Spleen (tissue), 11 donors: ENCODE data around the gene LRBA. TPM values are rescaled to one million over a fixed set of nuclear protein-coding genes. Genes with fewer than 3 reads are reported as not detected.

Experiments
- DNase-seq: peaks from one replicate; pipeline ENCODE4 v3.0.0-alpha.2; 2020
- H3K27ac ChIP-seq, 8 donors: fragments of 200-600 bp; sonication (generic) in 7 of 8; 1 replicate in 4 of 8; 2 replicates in 4 of 8; pipeline versions ENCODE4 v1.5.0 to v1.8.0; 2016 to 2021; ENCODE audit warnings: inconsistent platforms in 4 of 8, mild to moderate bottlenecking in 4 of 8, moderate library complexity in 1 of 8
- H3K27me3 ChIP-seq, 7 donors: fragments of 200-600 bp; sonication (generic) in 6 of 7; replicated peaks in 1 of 7; 1 replicate in 4 of 7; 2 replicates in 3 of 7; pipeline versions ENCODE4 v1.5.0 to v1.8.0; 2016 to 2021; ENCODE audit warnings: inconsistent platforms in 3 of 7, mild to moderate bottlenecking in 1 of 7
- H3K36me3 ChIP-seq, 6 donors: fragments of 200-600 bp; sonication (generic) in 5 of 6; 1 replicate in 4 of 6; 2 replicates in 2 of 6; pipeline versions ENCODE4 v1.5.0 to v1.8.0; 2016 to 2021; ENCODE audit warnings: inconsistent platforms in 2 of 6
- H3K4me1 ChIP-seq, 6 donors: fragments of 200-600 bp; sonication (generic) in 5 of 6; 1 replicate in 3 of 6; 2 replicates in 3 of 6; pipeline versions ENCODE4 v1.5.0 to v1.8.0; 2016 to 2021; ENCODE audit warnings: inconsistent platforms in 3 of 6
- H3K4me3 ChIP-seq, 8 donors: fragments of 200-600 bp; sonication (generic) in 7 of 8; 1 replicate in 4 of 8; 2 replicates in 4 of 8; pipeline versions ENCODE4 v1.5.0 to v1.8.0; 2016 to 2021; ENCODE audit warnings: inconsistent platforms in 4 of 8, mild to moderate bottlenecking in 4 of 8, moderate library complexity in 2 of 8
- H3K9me3 ChIP-seq, 8 donors: fragments of 200-600 bp; sonication (generic) in 7 of 8; 1 replicate in 4 of 8; 2 replicates in 4 of 8; pipeline versions ENCODE4 v1.5.0 to v1.8.0; 2016 to 2021; ENCODE audit warnings: inconsistent platforms in 4 of 8
- CTCF ChIP-seq, 11 experiments: fragments of 200-600 bp in 7 of 11; fragments of 450-650 bp in 4 of 11; sonication (generic) in 4 of 11; IDR thresholded peaks in 8 of 11; conservative IDR thresholded peaks in 3 of 11; 1 replicate in 7 of 11; 2 replicates in 4 of 11; pipeline versions ENCODE4 v1.4.0 to v1.8.0; 2016 to 2021; ENCODE audit warnings: antibody characterized with exemption in 11 of 11, inconsistent platforms in 4 of 11, mild to moderate bottlenecking in 1 of 11
- POLR2A ChIP-seq, 3 donors: fragments of 450-650 bp; IDR thresholded peaks; one replicate each; pipeline ENCODE4 v1.5.1; 2017; ENCODE audit warnings: antibody characterized with exemption in 3 of 3, mild to moderate bottlenecking in 1 of 3
- POLR2AphosphoS5 ChIP-seq, 3 donors: sonication (generic); formaldehyde crosslinking; IDR thresholded peaks; one replicate each; pipeline ENCODE4 v1.5.1; 2017; ENCODE audit warnings: antibody characterized with exemption in 3 of 3
- WGBS, 5 donors: extraction: QIAGEN DNeasy Blood & Tissue Kit in 3 of 5; methylation state at CpG; one replicate each; pipeline versions ENCODE4 v1.1.5 to v1.1.7; 2013 to 2018; 5-methylcytosine and 5-hydroxymethylcytosine counted together
- intact Hi-C: fragments of 100-400 bp; cut with DNase I; formaldehyde crosslinking; loops from one replicate; pipeline ENCODE4 v1.15.0; 2023; ENCODE audit warnings: low total_unique reads
- polyA plus RNA-seq, 3 donors: library from polyadenylated mRNA; stranded (reverse); fragments of 200-250 nt; gene quantifications; one replicate each; pipeline ENCODE4 v1.2.1, GENCODE V29; 2013
- total RNA-seq, 7 donors: library from RNA; depleted of rRNA in 3 of 7; stranded (reverse); fragments of >200 nt in 3 of 7; fragmentation: NEBNext Ultra II Directional in 4 of 7; extraction: Animal tissue kit (Norgen Biotek cat#: 25700) in 4 of 7; gene quantifications; one replicate each; pipeline versions ENCODE4 v1.1.0 to v1.2.1, GENCODE V29; 2016 to 2021
- donor health status: healthy with polysubstance abuse.
- donor health status: DM: no; HTN: no; CAD: no; lungs with moderate emphysema.
- donor health status: DM: no; HTN: no; CAD: no.
- donor health status: Bipolar disorder and iron deficiency.
- donor health status: healthy.
- donor health status: DM: no; HTN: no; CAD: no.
- donor health status: DM: yes; HTN: yes; CAD: no.

LRBA gene
- total and polyA plus RNA-seq, 10 donors: 8.2 to 84.9 (median 50.5) TPM

- intact Hi-C loops: no loop called here
- Histone ChIP-seq H3K27me3 (no peaks in the 10 kb centered on the region), H3K27ac (no peak overlapping the region), H3K4me3 (no peak overlapping the region), H3K9me3 (no peaks in the 10 kb centered on the region), H3K36me3 (peaks cover 0 to 28% (median 2%) of the 10 kb centered on the region in 6 donors), H3K4me1 (no peaks in the 10 kb centered on the region)
- DNase-seq: no peak
- TF ChIP-seq CTCF (IDR thresholded peaks at IDR 0.05 in 8 of 11, conservative IDR thresholded peaks at IDR 0.05 in 3 of 11) (no peak), POLR2AphosphoS5 (IDR thresholded peaks at IDR 0.05) (no peak)
- 92 to 100% (median 100%) methylated on average over 1 of the region's 1 CpG for WGBS, 5 donors
Observed at GRCh38 chr4:150461957-150462356, 553.1 kb downstream of the LRBA start.

- 76 to 93% (median 83%) methylated on average over 1 of the region's 1 CpG for WGBS, 5 donors
- peaks cover 0 to 25% (median 0%) of the 10 kb centered on the region in 6 donors for H3K36me3 ChIP-seq
- H3K4me1 ChIP-seq: no peaks in the 10 kb centered on the region
- no peaks in the 10 kb centered on the region for H3K27me3 ChIP-seq
- TF ChIP-seq CTCF (IDR thresholded peaks at IDR 0.05 in 8 of 11, conservative IDR thresholded peaks at IDR 0.05 in 3 of 11): no peak
- no peak for TF ChIP-seq POLR2AphosphoS5 (IDR thresholded peaks at IDR 0.05)
- TF ChIP-seq POLR2A (IDR thresholded peaks at IDR 0.05): no peak
- intact Hi-C loops: no loop called here
- no peak for DNase-seq
- no peak overlapping the region for H3K27ac ChIP-seq
- no peak overlapping the region for H3K4me3 ChIP-seq
- H3K9me3 ChIP-seq: peaks cover 0 to 14% (median 3%) of the 10 kb centered on the region in 8 donors
Observed at GRCh38 chr4:150457802-150458201, 557.3 kb downstream of the LRBA start.

- Histone ChIP-seq H3K27ac (no peak overlapping the region), H3K4me3 (no peak overlapping the region), H3K4me1 (no peaks in the 10 kb centered on the region), H3K27me3 (no peaks in the 10 kb centered on the region), H3K36me3 (peaks cover 0 to 13% (median 0%) of the 10 kb centered on the region in 6 donors), H3K9me3 (peaks cover 0 to 14% (median 5%) of the 10 kb centered on the region in 8 donors)
- TF ChIP-seq CTCF (IDR thresholded peaks at IDR 0.05 in 8 of 11, conservative IDR thresholded peaks at IDR 0.05 in 3 of 11): no peak
- no peak for TF ChIP-seq POLR2A (IDR thresholded peaks at IDR 0.05)
- no peak for TF ChIP-seq POLR2AphosphoS5 (IDR thresholded peaks at IDR 0.05)
- 76 to 84% (median 81%) methylated on average over 3 of the region's 3 CpGs for WGBS, 5 donors
- intact Hi-C loops: no loop called here
- no peak for DNase-seq
Observed at GRCh38 chr4:150451883-150452282, 563.2 kb downstream of the LRBA start.

- intact Hi-C loops: no loop called here
- Histone ChIP-seq H3K4me3 (no peak overlapping the region), H3K9me3 (peaks cover 0 to 4% (median 0%) of the 10 kb centered on the region in 8 donors), H3K36me3 (no peaks in the 10 kb centered on the region), H3K4me1 (no peaks in the 10 kb centered on the region), H3K27me3 (no peaks in the 10 kb centered on the region), H3K27ac (no peak overlapping the region)
- TF ChIP-seq POLR2A (IDR thresholded peaks at IDR 0.05) (no peak), POLR2AphosphoS5 (IDR thresholded peaks at IDR 0.05) (no peak), CTCF (IDR thresholded peaks at IDR 0.05 in 8 of 11, conservative IDR thresholded peaks at IDR 0.05 in 3 of 11) (no peak)
- DNase-seq: no peak
- WGBS, 5 donors: 84 to 93% (median 89%) methylated on average over 1 of the region's 1 CpG
Observed at GRCh38 chr4:150447356-150447755, 567.7 kb downstream of the LRBA start.
